GM18499 (cell line): Measurements from ENCODE around the gene UTP4.

ENCODE experiments used
- ATAC-seq: cut with Tn5 transposase; IDR thresholded peaks from one replicate; pipeline ENCODE4 v1.9.1; 2021; ENCODE audit warnings: moderate number of reproducible peaks; ENCODE audit not compliant: insufficient read depth, unreplicated experiment

UTP4 gene

GRCh38 chr16:69132424-69133252 lies at the start of gene UTP4, which contains the start of gene CHTF8:
UTP4 (plus strand) TSS chr16:69132649; CDS start chr16:69133460, 811 bp downstream.
CHTF8 (minus strand) TSS chr16:69132588; CDS start chr16:69121458, 11,130 bp downstream.
- ATAC-seq: peak; percentile 56

GRCh38 chr16:69083306-69083941 lies 49.0 kb upstream of the UTP4 start:
- ATAC-seq: no peak

- ATAC-seq: no peak
These were observed 48.2 kb upstream of the UTP4 start for GRCh38 chr16:69084289-69084688.

- ATAC-seq: no peak
These were observed 47.3 kb upstream of the UTP4 start for GRCh38 chr16:69085032-69085695.

- no peak for ATAC-seq
These were observed 45.3 kb upstream of the UTP4 start for GRCh38 chr16:69087161-69087581.

GRCh38 chr16:69088684-69089083 lies 43.8 kb upstream of the UTP4 start:
- no peak for ATAC-seq

GRCh38 chr16:69089091-69089910 lies 43.1 kb upstream of the UTP4 start:
- ATAC-seq: no peak

- no peak for ATAC-seq
These were observed 38.5 kb upstream of the UTP4 start for GRCh38 chr16:69093974-69094373.

- ATAC-seq: no peak
These were observed 37.9 kb upstream of the UTP4 start for GRCh38 chr16:69094501-69094900.

- no peak for ATAC-seq
These were observed 37.3 kb upstream of the UTP4 start for GRCh38 chr16:69095193-69095592.

- ATAC-seq: no peak
These were observed 32.3 kb upstream of the UTP4 start for GRCh38 chr16:69100071-69100691.

- no peak for ATAC-seq
These were observed 26.7 kb upstream of the UTP4 start, which contains the start of gene HAS3 for GRCh38 chr16:69105501-69106361. HAS3 (plus strand) TSS chr16:69105653; CDS start chr16:69109396, 3,743 bp downstream.

GRCh38 chr16:69106491-69107315 lies 25.7 kb upstream of the UTP4 start:
- no peak for ATAC-seq

- ATAC-seq: no peak
These were observed 25.0 kb upstream of the UTP4 start for GRCh38 chr16:69107316-69107962.

GRCh38 chr16:69108064-69108904 lies 24.2 kb upstream of the UTP4 start:
- ATAC-seq: no peak

GRCh38 chr16:69108905-69109252 lies 23.6 kb upstream of the UTP4 start:
- no peak for ATAC-seq
